Measurements from ENCODE around the gene FN3KRP.

FN3KRP gene, protein sequence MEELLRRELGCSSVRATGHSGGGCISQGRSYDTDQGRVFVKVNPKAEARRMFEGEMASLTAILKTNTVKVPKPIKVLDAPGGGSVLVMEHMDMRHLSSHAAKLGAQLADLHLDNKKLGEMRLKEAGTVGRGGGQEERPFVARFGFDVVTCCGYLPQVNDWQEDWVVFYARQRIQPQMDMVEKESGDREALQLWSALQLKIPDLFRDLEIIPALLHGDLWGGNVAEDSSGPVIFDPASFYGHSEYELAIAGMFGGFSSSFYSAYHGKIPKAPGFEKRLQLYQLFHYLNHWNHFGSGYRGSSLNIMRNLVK

DNA sequence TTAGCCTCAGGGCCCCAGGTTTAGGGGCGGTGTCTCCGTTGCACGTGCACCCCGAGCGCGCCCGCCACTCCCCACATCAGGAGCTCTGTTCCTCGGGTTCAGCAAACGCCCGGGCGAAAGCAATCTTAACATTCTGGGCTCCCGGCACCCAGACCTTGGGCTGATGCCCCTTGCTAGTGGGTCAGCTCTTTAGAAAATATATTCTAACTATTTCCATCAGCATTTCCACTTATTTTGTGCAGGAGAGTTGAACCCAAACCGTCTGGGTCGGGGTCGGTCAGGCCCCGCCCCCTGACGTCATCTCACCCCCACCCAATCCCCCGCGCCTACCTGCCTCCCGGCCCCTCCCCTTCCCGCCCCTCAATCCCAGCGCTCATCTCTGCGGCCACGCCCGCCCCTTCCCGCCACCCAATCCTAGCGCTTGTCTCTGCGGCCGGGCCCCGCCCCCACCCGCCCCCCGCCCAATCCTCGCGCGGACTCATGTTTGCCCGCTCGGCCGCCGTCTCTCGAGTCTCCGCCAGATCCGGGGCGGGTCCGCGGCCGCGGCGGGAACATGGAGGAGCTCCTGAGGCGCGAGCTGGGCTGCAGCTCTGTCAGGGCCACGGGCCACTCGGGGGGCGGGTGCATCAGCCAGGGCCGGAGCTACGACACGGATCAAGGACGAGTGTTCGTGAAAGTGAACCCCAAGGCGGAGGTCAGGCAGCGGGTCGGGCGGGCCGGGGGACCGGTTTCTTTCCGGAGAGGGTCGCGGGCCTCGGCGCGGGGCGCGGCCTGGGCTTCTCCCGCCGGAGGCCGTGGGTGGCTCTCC, at the start of gene FN3KRP:
TSS of gene FN3KRP (plus strand) at position 504 of the 808 bp plus-strand sequence. CDS start at position 554, 50 bp downstream.
- peak; percentile 90 for DNase-seq

DNA sequence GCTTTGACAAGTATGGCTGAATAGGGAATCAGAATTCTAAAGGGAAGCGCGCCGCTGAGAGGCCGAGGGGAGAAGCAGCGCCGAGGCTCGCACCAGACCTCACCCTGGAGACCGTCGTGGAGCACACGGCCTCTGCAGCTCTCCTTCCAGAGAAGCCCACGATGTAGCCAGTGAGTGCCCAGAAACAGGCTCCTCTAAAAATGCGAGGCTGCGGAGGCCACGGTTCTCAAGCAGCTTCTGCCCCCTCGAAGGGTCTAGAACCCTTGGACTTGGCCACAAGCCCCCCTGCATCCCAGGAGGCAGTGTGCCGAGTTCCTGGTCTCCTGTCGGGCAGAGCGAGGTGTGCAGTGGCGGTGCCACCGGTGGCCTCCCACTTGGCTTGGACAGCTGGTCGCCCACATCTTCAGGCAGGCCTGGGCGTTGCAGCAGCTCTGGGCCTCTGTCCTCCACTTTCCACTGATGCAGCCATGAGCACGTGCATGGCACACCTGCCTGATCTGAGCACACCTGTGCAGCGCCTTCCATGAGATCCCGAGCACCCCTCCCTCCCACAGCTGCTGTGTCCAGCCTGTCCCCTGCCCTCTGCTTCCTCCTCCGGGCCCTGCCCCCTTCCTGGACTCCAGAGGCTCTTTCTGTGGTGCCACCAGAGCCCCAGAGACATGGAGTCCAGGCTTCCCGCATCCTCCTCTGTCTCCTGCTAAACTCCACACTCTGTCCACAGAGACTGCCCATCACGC, 49.4 kb upstream of the FN3KRP start:
- DNase-seq, result no peak

DNA sequence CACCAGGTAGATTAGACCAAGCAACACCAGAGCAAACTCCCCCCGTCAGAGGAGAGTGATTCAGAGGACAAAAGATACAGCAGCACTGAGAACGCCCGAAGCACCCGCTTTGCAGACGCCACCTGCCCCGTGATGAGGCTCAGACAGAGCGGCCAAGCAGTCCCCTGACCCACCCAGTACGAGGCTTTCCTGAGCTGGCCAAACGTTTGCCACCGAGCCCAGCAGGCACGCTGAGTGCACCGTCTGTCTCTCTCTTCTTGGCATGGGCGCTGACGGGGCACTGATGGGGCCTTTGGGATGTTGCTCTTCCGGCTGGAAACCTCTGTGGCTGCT, 48.9 kb upstream of the FN3KRP start:
- DNase-seq, result no peak

DNA sequence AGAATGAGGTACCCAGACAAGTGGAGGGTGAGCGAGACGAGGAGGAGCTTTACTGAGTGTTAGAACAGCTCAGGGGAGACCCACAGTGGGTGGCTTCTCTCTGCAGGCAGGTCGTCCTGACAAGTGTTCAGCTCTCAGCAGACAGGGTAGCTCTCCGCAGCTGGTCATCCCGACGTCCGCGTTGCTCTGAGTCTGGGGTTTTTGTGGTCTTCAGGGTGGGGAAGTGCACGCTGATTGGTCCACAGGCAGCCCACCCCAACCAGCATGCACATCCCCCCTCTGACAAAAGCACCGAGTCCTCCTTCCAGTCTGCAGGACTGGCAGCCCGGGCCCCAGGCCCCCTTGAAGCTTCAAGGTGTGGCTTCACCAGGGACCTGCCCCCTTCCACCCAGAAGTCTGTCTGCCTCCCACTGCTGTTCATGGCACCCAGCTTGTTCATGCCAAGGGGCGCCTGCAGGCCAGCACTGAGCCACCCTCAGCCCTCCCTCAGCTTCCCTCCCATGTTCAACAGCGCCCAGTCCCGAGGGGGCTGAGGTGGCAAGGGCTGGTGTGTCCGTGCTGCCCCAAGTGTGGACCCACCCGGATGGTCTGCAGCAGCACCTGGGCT, 48.4 kb upstream of the FN3KRP start:
- no peak for DNase-seq

DNA sequence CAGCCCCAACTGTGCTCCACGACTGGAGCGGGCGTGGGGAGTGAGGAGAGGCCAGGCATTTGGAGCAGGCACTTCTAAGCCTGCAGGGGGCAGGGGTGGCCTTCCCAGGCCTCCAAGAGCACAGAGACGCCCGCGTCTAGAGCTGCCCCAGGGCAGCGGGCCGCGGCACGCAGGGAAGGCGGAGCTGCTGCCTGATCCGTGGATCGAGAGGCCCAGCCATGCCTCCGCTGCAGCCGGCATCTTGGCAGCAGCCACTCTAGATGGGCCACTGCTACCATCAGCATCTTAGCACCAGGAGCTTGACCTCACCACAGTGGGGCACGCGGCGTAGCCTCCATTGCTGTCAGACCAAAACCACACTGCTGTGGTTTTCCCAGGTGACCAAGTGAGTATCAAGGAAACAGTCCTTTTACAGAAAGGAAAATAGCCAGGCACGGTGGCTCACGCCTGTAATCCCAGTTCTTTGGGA, 47.8 kb upstream of the FN3KRP start:
- DNase-seq, result no peak

DNA sequence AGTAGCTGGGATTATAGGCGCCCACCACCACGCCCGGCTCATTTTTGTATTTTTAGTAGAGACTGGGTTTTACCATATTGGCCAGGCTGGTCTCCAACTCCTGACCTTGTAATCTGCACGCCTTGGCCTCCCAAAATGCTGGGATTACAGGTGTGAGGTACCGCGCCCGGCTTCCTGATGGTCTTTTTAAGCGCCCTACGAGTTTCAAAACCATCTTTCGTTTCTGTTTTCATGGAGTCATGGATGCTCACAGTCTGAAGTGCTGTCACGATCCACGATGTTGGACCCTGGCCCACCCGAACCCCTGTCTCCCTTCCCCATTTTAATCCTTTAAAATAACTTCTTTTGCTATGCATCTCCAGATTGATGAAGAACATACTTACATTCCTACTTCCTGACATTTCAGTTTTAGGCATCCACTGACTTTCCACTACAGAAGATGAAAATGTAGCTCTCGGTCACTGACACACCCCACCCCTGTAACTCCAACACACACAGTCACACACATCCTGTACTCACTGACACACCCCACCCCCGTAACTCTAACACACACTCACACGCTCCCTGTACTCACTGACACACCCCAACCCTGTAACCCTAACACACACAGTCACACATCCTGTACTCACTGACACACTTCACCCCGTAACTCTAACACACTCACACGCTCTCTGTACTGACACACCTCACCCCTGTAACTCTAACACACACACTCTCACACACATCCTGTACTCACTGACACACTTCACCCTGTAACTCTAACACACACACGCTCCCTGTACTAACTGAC, 45.6 kb upstream of the FN3KRP start:
- DNase-seq, result no peak

DNA sequence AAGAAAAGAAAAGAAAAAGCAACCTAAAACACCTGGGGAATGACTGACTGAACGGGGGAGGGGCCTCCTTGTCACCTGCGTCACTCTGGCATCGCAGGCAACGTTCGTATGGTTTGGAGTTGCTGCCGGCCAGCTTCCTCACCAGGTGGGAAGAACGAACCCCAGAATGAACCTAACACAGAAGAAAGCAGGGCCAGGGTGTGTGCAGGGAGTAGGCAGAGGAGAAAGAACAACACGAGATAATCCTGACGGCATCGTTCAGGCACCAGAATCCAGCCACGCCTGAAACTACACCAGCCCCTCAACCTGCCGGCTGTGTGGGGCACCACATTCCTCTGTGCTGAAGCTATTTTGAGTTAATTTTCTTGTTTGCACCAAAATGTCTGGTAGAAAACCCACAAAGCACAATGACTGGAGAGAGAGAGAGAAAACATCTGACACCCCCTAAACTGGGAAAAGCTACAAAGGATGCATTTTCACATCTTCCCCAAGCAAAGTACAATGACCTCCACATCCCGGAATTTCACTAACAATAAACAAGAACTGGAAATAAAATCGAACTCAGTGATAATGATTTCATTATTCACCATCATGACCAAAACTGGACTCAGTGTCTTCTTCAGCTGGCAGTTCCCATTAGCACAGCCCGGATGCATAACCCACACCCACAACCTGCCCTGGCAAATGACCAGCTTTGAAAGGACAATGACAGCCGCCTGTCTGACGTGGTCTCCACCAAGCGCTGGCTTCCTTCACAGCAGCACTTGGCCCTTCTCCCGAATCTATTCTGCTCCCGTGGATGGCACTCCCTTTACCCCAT, 41.6 kb upstream of the FN3KRP start:
- DNase-seq, result no peak

DNA sequence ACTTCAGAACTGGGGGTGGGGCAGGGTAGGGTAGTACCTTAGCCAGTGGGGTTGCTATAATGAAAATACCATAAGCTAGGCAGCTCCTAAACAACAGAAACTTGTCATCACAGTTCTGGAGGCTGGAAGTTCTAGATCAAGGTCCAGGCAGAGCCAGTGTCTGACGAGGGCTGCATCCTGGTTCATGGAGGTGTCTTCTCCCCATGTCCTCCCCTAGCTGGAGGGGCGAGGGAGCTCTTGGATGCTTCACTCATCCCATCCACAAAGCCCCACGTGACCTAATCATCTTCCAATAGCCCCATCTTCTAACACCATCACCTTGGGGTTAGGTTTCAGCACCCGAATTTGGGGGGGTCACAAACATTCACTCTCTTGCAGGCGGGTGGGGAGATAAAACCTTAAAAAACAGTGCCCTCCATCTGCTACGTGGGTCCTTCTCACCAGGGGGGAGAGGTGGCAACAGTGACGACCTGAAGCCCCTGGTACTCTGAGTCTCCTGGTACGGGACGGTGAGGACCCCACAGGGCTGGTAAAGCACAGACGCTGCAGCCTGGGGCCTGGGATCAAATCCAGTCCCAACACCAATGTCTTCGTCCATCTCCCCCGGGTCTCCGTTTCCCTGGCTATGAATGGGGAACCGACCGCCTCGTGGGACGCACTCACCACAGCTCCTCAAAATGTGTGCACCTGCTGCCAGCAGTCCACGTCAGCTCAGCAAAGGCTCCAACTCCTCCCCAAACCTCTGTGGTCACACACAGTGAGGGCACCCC, 40.8 kb upstream of the FN3KRP start:
- DNase-seq, result no peak

DNA sequence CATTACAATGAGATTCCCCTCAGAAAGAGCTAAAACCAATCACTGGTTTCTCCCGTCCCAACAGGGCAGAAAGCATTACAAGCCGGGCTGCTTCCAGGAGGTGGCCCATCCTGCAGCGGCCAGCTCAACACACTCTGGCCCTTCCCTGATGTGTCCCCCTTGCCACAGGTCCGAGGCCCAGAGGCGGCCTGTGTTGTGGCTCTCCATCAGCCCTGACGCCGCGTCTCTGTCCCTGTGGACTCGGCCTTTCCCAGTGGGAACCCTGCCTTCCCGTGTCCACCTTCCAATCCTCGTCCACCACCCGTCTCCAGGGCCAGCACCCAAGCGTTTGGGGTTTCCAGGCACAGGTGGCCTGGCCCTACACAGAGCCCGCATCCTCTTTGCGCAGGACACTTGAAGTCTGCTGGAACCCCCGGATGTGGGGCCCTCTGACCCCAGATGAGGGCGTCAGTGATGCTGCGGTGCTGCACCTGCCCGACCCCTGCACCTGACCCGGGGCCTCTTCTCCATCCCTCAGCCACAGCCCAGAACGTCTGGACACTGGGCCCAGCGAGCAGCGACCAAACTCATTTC, 39.1 kb upstream of the FN3KRP start:
- no peak for DNase-seq

DNA sequence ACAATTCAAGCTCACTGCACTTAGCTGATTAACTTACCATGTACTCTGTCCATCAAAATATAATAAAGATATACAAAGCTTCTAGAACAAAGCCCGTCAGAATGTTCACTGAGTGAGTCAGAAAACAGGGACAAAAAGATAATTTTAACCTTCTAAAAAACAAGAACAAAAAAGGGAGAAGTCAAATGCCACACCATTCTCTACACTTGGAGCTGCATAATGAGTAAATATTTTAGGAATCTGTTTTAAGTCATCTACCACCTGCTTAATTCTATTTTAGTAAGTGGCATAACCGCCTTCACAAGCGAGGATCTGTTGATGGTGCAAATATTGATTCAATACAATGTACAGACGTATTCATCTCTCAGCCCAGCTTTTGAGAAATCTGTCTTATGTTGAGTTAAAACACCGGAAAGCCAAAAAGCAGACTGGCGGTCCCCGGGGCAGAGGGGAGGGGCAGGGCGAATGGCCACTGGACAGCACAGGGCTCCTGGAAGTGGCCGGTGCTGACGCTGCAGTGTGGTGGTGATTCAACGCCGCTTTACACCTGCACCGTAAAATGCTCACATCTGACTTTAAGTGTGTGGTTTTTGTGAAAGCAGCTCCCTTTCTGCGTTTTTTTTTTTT, 38.1 kb upstream of the FN3KRP start:
- DNase-seq, result no peak

DNA sequence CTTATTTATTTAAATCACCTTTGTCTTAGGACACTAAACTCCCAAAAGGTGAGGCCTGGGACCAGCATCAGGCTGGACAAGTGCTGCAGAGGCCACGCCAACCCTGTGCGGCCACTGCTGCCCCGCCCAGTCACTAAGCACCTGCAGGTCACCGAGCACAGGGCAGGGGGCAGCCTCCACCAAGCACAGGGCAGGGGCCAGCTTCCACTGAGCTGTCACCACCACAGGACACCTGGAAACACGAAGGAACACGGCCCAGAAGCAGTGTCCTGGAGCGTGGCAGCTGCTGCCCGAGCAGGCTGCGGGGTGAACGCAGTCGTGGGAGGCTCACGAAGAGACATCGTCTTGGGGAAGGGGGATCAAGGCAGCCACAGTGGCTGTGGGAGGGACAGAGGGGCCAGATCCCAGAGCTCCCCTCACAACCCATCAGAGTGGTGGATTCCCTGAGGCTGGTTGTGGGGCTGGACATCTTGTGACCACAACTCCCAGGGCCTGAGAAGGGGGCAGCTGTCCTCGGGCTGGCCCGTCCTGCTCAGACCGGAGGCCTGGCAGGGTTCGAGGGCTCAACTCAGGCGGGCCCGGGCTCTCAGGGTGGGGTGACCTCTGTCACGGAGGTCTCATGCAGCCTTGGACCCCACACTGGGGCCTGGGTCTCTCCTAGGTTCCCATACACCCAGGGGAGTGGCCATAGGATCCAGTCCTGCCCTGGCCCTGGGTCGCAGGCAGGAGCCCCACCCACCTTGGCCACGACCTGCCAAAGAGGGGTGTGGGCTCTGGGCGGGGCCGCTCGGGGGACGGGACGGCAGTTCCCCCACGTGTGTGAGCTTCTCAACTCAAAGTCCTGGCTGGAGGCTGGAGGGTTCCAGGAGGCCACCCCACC, 36.7 kb upstream of the FN3KRP start:
- no peak for DNase-seq

DNA sequence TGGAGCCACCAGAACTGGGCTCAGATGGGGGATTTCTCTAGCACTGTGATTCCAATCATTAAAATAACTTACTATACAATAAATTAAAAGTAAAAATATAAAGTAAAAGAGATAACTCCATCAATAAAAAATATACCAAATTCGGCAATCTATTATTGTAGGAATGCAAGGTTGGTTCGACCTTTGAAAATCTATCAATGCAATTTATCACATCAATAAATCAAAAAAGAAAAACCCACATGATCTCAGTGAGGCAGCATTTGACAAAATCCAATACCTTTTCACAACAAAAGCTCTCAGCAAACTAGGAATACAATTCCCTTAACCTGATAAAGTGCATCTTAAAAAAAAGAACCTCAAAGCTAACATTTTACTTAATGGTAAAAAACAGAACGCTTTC, 35.0 kb upstream of the FN3KRP start:
- no peak for DNase-seq

DNA sequence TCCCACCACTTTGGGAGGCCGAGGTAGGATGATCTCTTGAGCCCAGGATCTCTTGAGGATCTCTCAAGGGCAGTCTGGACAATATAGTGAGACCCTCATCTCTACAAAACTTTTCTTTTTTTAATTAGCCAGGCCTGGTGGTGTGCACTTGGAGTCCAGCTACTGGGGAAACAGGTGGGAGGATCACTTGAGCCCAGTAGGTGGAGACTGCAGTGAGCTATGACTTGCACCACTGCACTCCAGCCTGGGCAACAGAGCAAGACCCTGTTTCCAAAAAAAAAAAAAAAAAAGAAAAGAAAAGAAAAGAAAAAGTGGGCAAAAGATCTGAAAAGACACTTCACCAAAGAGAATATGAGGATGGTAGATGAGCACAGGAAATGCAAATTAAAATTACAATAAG, 33.0 kb upstream of the FN3KRP start:
- no peak for DNase-seq

DNA sequence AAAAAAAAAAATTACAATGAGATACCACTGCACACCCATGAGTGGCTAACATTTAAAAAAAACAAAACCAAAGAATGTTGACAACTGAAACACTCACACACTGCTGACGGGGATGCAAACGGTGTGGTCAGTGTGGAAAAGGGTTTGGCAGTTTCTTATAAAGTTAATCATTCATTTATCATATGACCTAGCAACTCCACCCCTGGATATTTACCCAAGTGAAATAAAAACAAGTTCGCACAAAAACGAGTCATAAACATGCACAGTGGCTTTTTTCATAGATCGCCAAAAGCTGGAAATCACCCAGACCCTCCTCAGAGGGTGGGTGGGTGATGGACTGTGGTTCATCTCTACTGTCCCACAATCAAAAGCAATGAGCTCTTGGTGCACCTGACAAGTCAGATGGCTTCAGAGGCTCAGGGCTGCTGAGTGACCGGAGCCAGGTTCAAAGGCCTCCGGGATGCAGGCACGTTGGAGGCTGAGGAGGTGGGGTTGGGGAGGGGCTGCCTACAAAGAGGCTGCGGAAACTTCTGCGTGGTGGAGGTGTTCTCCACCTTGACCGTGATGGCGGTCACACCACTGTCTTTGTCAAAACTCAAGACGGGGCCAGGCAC, 32.2 kb upstream of the FN3KRP start:
- DNase-seq, result no peak

DNA sequence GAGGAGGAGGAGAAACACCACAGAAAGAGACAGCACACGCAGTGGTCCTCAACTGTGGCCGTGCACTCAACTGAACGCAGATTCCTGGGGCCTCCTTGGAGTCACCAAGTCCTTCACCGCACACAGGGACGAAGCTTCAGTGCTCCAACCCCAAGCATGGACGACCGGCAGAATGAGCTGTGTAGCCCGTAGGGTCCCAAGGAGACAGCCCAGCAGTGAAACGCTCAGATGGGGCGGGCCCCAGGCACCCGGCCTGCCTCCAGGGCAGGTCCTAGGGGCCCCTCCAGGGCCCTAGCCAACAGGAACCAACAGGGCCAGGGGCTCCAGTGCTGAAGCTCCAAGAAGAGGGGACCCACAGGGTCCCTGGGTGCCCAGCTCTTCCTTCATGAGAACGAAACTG, 31.2 kb upstream of the FN3KRP start:
- DNase-seq, result no peak

DNA sequence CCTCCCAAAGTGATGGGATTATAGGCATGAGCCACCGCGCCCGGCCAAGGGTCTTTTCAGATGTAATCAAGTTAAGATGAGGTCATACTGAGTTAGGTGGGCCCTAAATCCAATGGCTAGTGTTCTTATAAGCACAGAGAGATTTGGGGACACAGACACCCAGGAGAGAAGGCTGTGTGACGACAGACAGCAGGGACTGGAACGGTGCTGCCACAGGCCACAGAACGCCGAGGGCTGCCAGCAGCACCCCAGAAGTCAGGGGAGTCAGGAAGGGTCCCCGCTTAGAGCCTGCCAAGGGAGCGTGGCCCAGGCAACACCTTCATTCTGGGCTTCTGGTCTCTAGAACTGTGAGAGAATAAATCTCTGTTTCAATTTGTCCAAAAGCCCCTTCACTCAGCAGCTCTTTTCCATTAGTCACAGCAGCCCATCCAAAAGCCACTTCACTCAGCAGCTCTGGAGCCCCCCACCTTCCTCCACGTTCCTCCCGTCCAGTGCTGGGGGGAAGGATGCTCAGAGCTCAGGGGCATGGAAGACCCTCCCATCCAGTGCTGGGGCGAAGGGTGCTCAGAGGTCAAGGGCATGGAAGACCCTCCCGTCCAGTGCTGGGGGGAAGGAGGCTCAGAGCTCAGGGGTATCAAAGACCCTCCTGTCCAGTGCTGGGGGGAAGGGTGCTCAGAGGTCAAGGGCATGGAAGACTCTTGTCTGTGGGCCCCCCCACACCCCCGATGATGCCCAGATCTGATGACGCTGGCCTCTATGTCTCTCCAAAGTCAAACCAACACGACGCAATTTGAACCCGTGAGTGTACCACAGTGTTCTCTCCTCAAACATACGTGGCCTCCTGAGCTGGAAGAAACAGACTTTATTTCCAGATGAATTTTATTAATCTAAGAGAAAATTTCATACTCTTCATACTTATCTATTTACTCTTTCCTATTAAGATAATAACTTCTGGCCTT, 29.9 kb upstream of the FN3KRP start:
- no peak for DNase-seq

DNA sequence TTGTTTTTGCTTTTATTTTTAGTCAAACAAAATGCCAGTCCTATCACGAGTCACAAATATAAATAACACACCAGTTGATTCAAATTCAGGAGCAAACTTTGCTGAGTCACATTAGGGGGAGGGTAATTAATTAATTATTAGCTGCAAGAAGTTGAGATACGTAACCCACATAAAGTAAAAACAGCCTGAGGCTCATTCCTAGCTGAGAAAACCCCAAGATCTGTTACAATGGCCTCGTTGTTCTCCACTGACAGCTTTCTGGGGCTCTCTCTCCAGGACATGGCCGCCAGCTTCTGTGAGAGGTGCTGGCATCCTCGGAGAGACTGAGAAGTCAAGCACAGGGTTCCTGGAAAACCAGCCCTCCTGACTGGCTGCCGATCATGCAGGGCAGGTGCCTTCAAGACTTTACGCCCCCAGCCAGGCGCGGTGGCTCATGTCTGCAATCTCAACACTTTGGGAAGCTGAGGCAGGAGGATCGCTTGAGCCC, 29.1 kb upstream of the FN3KRP start:
- DNase-seq, result no peak

Measured in NCI-H2107 (cell line).